Body of pancreas (tissue), 4 donors: ENCODE data around the gene SLC25A36. TPM values are rescaled to one million over a fixed set of nuclear protein-coding genes. Genes with fewer than 3 reads are reported as not detected.
"Not testable (repeated sequence)": the region's sequence is repeated elsewhere in the genome, so short reads cannot be mapped to it uniquely, and the experiment has no call there.

Source experiments
- ATAC-seq: fragments of 150-250 bp; one replicate; pipeline ENCODE4 v1.9.1; 2016
- DNase-seq, 4 donors: peaks; one replicate each; pipeline ENCODE4 v3.0.0-alpha.2; 2019
- H3K27ac ChIP-seq, 4 donors: fragments of 200-600 bp; sonication (generic); 1 replicate in 3 of 4; 2 replicates in 1 of 4; pipeline versions ENCODE4 v1.5.1 to v1.6.1; 2016 to 2019; ENCODE audit warnings: mild to moderate bottlenecking in 1 of 4, mixed read lengths in 1 of 4, moderate library complexity in 1 of 4
- H3K27me3 ChIP-seq, 2 donors: fragments of 200-600 bp; sonication (generic); one replicate each; pipeline ENCODE4 v1.6.0; 2016; ENCODE audit warnings: mild to moderate bottlenecking in 1 of 2
- H3K36me3 ChIP-seq, 2 donors: fragments of 200-600 bp; sonication (generic); replicated peaks in 1 of 2; 2 replicates each; pipeline ENCODE4 v1.5.1; 2016; ENCODE audit warnings: low read depth in 2 of 2; ENCODE audit not compliant: insufficient read depth in 1 of 2
- H3K4me1 ChIP-seq: fragments of 200-600 bp; sonication (generic); one replicate; pipeline ENCODE4 v1.6.0; 2016
- H3K4me3 ChIP-seq, 2 donors: fragments of 200-600 bp; sonication (generic); 1 replicate in 1 of 2; 2 replicates in 1 of 2; pipeline ENCODE4 v1.5.1; 2016 to 2019
- H3K9me3 ChIP-seq, 3 donors: fragments of 200-600 bp; sonication (generic); 1 replicate in 2 of 3; 2 replicates in 1 of 3; pipeline ENCODE4 v1.5.1; 2016
- POLR2A ChIP-seq, 3 donors: fragments of 450-650 bp; IDR thresholded peaks; one replicate each; pipeline ENCODE4 v1.6.1; 2016; ENCODE audit warnings: antibody characterized with exemption in 3 of 3, mild to moderate bottlenecking in 2 of 3
- WGBS, 2 donors: methylation state at CpG; one replicate each; pipeline ENCODE4 v1.1.5; 2017; 5-methylcytosine and 5-hydroxymethylcytosine counted together
- intact Hi-C: fragments of 100-400 bp; cut with DNase I; formaldehyde crosslinking; loops from one replicate; pipeline ENCODE4 v1.15.1; 2023
- total RNA-seq, 2 donors: library from RNA; depleted of rRNA; stranded (reverse); fragments of >200 nt; gene quantifications; one replicate each; pipeline ENCODE4 v1.1.0, GENCODE V29; 2016
- TF ChIP-seq, protein P1 (sequence below), 7 experiments: fragments of 450-650 bp in 4 of 7; fragments of 200-600 bp in 3 of 7; sonication (generic) in 3 of 7; IDR thresholded peaks; one replicate each; pipeline ENCODE4 v1.5.1; 2016 to 2019; ENCODE audit warnings: antibody characterized with exemption in 7 of 7

SLC25A36 gene
- total RNA-seq, 2 donors from 2014 or later: 84.0 to 111 TPM

DNA sequence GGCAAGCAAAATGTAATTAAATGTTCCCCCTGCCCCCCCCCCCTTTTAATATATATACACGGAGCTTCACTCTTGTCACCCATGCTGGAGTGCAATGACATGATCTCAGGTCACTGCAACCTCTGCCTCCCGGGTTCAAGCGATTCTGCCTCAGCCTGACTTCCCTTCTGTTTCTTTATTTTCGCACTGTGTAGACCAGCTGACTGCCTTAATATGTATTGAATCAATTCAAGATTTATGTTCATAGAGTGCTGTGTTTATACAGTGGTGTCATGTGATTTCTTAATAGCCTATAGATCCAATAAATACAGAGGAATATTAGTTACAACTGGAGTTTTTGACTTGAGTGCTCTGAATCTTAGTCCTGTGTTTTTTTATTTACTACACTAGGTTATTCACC is 39.0 kb downstream of the SLC25A36 start:
- ATAC-seq (no peak), DNase-seq (no peak)
- Histone ChIP-seq H3K4me3 (no peak overlapping the region), H3K4me1 (no peaks in the 10 kb centered on the region), H3K36me3 (peaks cover 0 to 3% of the 10 kb centered on the region in 2 donors), H3K27me3 (no peaks in the 10 kb centered on the region), H3K9me3 (no peaks in the 10 kb centered on the region), H3K27ac (no peak overlapping the region)
- TF ChIP-seq, protein P1, sequence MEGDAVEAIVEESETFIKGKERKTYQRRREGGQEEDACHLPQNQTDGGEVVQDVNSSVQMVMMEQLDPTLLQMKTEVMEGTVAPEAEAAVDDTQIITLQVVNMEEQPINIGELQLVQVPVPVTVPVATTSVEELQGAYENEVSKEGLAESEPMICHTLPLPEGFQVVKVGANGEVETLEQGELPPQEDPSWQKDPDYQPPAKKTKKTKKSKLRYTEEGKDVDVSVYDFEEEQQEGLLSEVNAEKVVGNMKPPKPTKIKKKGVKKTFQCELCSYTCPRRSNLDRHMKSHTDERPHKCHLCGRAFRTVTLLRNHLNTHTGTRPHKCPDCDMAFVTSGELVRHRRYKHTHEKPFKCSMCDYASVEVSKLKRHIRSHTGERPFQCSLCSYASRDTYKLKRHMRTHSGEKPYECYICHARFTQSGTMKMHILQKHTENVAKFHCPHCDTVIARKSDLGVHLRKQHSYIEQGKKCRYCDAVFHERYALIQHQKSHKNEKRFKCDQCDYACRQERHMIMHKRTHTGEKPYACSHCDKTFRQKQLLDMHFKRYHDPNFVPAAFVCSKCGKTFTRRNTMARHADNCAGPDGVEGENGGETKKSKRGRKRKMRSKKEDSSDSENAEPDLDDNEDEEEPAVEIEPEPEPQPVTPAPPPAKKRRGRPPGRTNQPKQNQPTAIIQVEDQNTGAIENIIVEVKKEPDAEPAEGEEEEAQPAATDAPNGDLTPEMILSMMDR (IDR thresholded peaks at IDR 0.05): no peak
- TF ChIP-seq POLR2A (IDR thresholded peaks at IDR 0.05): no peak
- 77 to 81% methylated on average over 4 of the region's 4 CpGs for WGBS, 2 donors
- intact Hi-C loops: no loop called here

DNA sequence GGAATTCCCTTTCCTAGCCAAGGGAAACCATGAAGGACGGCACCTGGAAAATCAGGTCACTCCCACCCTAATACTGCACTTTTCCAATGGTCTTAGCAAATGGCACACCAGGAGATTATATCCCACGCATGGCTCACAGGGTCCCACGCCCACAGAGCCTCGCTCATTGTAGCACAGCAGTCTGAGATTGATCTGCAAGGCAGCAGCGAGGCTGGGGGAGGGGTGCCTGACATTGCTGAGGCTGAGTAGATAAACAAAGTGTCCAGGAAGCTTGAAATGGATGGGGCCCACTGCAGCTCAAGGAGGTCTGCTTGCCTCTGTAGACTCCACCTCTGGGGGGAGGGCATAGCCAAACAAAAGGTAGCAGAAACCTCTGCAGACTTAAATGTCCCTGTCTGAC is 46.2 kb downstream of the SLC25A36 start:
- H3K27ac ChIP-seq, intact Hi-C loops, H3K4me3 ChIP-seq, H3K9me3 ChIP-seq, H3K36me3 ChIP-seq, H3K27me3 ChIP-seq, DNase-seq, H3K4me1 ChIP-seq, ATAC-seq: not testable (repeated sequence)
- 92 to 96% methylated on average over 4 to 5 of the region's 5 CpGs for WGBS, 2 donors

DNA sequence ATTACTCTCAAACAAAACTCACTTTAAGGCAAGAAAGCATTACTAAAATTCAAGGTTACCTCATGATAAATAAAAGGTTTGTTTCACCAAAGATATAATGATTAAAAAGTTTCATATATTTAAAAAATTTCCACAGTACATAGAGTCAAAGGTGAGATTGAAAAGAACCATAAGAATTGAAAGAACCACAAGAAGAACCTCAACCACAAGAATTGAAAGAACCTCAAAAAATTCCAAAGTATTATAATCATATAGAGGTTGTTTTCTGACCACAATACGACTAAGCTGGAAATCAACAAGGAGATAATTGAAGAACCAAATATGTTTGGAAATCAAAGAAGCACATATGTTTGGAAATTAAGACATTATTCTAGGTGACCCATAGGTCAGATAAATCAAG is 52.7 kb downstream of the SLC25A36 start:
- Histone ChIP-seq H3K9me3 (no peaks in the 10 kb centered on the region), H3K36me3 (no peaks in the 10 kb centered on the region), H3K27me3 (no peaks in the 10 kb centered on the region), H3K4me3 (no peak overlapping the region), H3K27ac (no peak overlapping the region), H3K4me1 (no peaks in the 10 kb centered on the region)
- WGBS, 2 donors: 91 to 92% methylated on average over 1 of the region's 1 CpG
- TF ChIP-seq, protein P1 (IDR thresholded peaks at IDR 0.05): no peak
- no peak for TF ChIP-seq POLR2A (IDR thresholded peaks at IDR 0.05)
- DNase-seq (no peak), ATAC-seq (no peak)
- intact Hi-C loops: no loop called here

DNA sequence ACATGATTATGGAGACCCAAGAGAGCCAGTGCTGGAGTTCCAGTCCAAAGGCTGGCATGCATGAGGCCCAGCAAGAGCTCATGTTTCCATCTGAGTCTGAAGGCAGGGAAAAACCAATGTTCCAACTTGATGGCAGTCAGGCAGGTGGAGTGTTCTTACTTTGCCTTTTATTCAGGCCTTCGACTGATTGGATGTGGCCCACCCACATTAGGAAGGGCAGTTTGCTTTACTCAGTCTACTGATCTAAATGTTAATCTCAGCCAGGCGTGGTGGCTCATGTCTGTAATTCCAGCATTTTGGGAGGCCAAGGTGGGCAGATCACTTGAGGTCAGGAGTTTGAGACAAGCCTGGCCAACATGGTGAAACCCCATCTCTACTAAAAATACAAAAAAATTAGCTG is 53.2 kb downstream of the SLC25A36 start:
- DNase-seq, H3K9me3 ChIP-seq, H3K27ac ChIP-seq, ATAC-seq, H3K36me3 ChIP-seq, H3K4me1 ChIP-seq, H3K4me3 ChIP-seq, intact Hi-C loops, H3K27me3 ChIP-seq: not testable (repeated sequence)
- 88 to 93% methylated on average over 2 of the region's 2 CpGs for WGBS, 2 donors

DNA sequence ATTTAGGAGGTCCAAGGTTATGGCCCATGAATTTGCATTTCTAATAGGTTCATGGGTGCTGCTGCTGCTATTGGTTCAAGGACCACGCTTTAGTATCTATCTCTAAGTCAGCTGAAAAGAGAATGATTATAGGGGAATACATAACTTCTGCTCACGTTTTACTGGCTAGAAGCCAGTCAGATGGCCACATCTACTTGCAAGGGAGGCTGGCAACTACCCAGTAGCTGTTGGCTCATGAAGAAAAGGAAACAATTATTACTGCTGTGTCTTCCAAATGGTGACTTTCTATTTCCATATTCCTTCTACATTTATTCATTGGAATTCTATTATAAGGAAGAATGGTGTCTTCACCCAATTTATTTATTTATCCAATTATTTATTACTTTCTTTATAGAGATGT is 54.2 kb downstream of the SLC25A36 start:
- 21% methylated on average over 2 of the region's 2 CpGs for WGBS, 2 donors
- Histone ChIP-seq H3K9me3 (no peaks in the 10 kb centered on the region), H3K4me3 (no peak overlapping the region), H3K4me1 (no peaks in the 10 kb centered on the region), H3K27me3 (no peaks in the 10 kb centered on the region), H3K27ac (no peak overlapping the region), H3K36me3 (no peaks in the 10 kb centered on the region)
- TF ChIP-seq POLR2A (IDR thresholded peaks at IDR 0.05): no peak
- TF ChIP-seq, protein P1 (IDR thresholded peaks at IDR 0.05): no peak
- DNase-seq (peak in 3 of 4 donors; percentile 21 to 62 (median 60)), ATAC-seq (no peak)
- intact Hi-C loops: no loop called here

DNA sequence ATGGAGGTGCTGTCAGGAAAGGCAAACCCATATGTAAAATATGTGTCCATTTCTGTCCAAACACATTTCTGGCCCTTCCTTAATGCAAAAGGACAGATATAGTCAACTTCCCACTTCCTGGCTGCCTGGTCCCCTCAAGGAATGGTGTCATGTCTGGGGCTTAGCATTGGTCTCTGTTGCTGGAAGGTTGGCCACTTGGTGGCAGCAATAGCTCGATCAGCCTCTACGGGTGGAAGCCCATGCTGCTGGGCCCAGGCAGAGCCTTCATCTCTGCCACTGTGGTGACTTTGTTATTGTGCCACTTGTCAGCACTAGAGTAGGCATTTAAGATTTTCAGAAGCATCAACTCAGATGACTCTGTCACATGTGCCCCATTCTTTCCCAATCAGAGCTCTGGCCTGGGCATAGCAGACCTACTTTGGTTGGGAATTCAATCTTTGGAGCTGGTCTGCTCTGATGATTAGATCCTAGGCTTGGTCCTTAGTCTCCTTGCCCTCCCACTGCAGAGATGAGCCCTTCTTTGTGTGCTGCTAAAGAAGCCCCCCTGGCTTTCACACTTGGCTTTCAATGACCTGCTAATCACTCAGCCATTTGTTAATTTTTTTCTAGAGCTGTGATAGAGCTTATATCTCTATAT is 58.5 kb downstream of the SLC25A36 start:
- intact Hi-C loops: loop anchor here (5.0 kb wide), 1 partner anchor 192 kb away; no protein-coding TSS in a partner anchor
- WGBS, 2 donors: 0 to 7% methylated on average over 2 of the region's 2 CpGs

More for the DNA sequence above, 58.5 kb downstream of the SLC25A36 start:
- peak; percentile 79 for ATAC-seq
- no peak overlapping the region for H3K27ac ChIP-seq
- no peaks in the 10 kb centered on the region for H3K27me3 ChIP-seq
- no peak for TF ChIP-seq POLR2A (IDR thresholded peaks at IDR 0.05)
- TF ChIP-seq, protein P1 (IDR thresholded peaks at IDR 0.05): peak; percentile 56 to 86 (median 78)
- H3K4me1 ChIP-seq: no peaks in the 10 kb centered on the region
- peak; percentile 76 to 82 (median 76) for DNase-seq
- H3K36me3 ChIP-seq: no peaks in the 10 kb centered on the region
- H3K4me3 ChIP-seq: no peak overlapping the region
- no peaks in the 10 kb centered on the region for H3K9me3 ChIP-seq
